ENCODE results near the gene ZNF574. TPM values are rescaled to one million over a fixed set of nuclear protein-coding genes. Genes with fewer than 3 reads are reported as not detected.
A peak's percentile ranks its signal among the peaks of the same experiment; 100 is the strongest.

Gene ZNF574
- total RNA-seq, 1 experiment from 2014 or later: 35.6 TPM

- no peak for DNase-seq
- peaks cover 13% of the 10 kb centered on the region for H3K79me1 ChIP-seq (ENCODE audit: insufficient read depth, low read depth, low read length, poor library complexity, severe bottlenecking)
- H3K27ac Mint-ChIP-seq: 0 out of 7 replicates have a peak overlapping the region, but pooled peaks of 1 of the 3 experiments have one; percentile 88
- H4K91ac ChIP-seq (ENCODE audit: insufficient read length, low read depth, low read length): no peak overlapping the region
- no peak overlapping the region for H3K56ac ChIP-seq (ENCODE audit: insufficient read length, low read depth, low read length)
- H3K4me1 Mint-ChIP-seq: peaks cover 15 to 23% of the 10 kb centered on the region in 2 experiments
- no peak for TF ChIP-seq CTCF (conservative IDR thresholded peaks at IDR 0.05)
- no CpG with 5 or more reads among the region's 28 CpGs for WGBS (ENCODE audit: extremely low coverage, insufficient read length, low lambda C conversion rate)
- H4K20me1 ChIP-seq (ENCODE audit: control insufficient read depth, insufficient read depth, insufficient read length): no peaks in the 10 kb centered on the region
- no peak overlapping the region for H3K9ac ChIP-seq (ENCODE audit: extremely low read depth, insufficient read length, low read length)
- no peak overlapping the region for H2AK5ac ChIP-seq (ENCODE audit: insufficient read length, low read length)
- peaks cover 8% of the 10 kb centered on the region for H3K23me2 ChIP-seq (ENCODE audit: insufficient read length, low read depth, low read length, poor library complexity, severe bottlenecking)
- H3K4me2 ChIP-seq (ENCODE audit: insufficient read depth, insufficient read length, low read length): no peak overlapping the region
- H3K4ac ChIP-seq (ENCODE audit: low read depth, low read length): no peak overlapping the region
- no peak overlapping the region for H2BK5ac ChIP-seq (ENCODE audit: insufficient read length, low read length)
- peaks cover 21% of the 10 kb centered on the region for H3K79me2 ChIP-seq (ENCODE audit: insufficient read depth, low read length)
- no peak overlapping the region for H3K27ac ChIP-seq (ENCODE audit: insufficient read length, low read depth, low read length)
- no peak overlapping the region for H3K23ac ChIP-seq (ENCODE audit: insufficient read length, low read depth, low read length)
- no peak overlapping the region for H2BK12ac ChIP-seq (ENCODE audit: insufficient read length, low read depth, low read length)
- H3K36me3 Mint-ChIP-seq (ENCODE audit: insufficient read depth in 1 of 3, low read depth in 3 of 3): peaks cover 37 to 49% (median 43%) of the 10 kb centered on the region in 3 experiments
- no peak overlapping the region for H4K8ac ChIP-seq (replicated peaks; ENCODE audit: insufficient read length, low read depth, low read length)
- H2BK15ac ChIP-seq (ENCODE audit: low read depth, low read length): no peak overlapping the region
- H3K18ac ChIP-seq (ENCODE audit: insufficient read length, low read depth, low read length): no peak overlapping the region
- H3K4me1 ChIP-seq (ENCODE audit: insufficient read depth, low read length): no peaks in the 10 kb centered on the region; the same call in 1 of the 2 replicates
- H2BK120ac ChIP-seq (ENCODE audit: low read depth, low read length, poor library complexity, severe bottlenecking): no peak overlapping the region
- no peak overlapping the region for H4K5ac ChIP-seq (ENCODE audit: insufficient read length, low read depth, low read length)
- H2BK20ac ChIP-seq (ENCODE audit: low read depth, low read length, poor library complexity, severe bottlenecking): no peak overlapping the region
- H3K14ac ChIP-seq (ENCODE audit: insufficient read depth, low read length): no peak overlapping the region
- H3T11ph ChIP-seq (ENCODE audit: low read length): no peak overlapping the region
- no peak overlapping the region for H3K4me3 Mint-ChIP-seq
- no peak overlapping the region for H2AFZ ChIP-seq (ENCODE audit: low read length)
- H3K9me3 Mint-ChIP-seq: no peaks in the 10 kb centered on the region
- no peaks in the 10 kb centered on the region; the same call in 1 of the 2 replicates for H3K27me3 Mint-ChIP-seq (ENCODE audit: low read depth)
- H3K9me3 ChIP-seq (ENCODE audit: control insufficient read depth, low read depth, low read length): no peaks in the 10 kb centered on the region
- H3K27me3 ChIP-seq (ENCODE audit: insufficient read depth, low read length): no peaks in the 10 kb centered on the region
Observed at GRCh38 chr19:42080764-42081375, 4.9 kb downstream of the ZNF574 start.

Data from H9 (cell line).